ENCODE results near the gene DVL3. TPM values are rescaled to one million over a fixed set of nuclear protein-coding genes. Genes with fewer than 3 reads are reported as not detected.

The DVL3 gene
- total RNA-seq, 4 donors from 2014 or later = 54.1 to 174 (median 65.7) TPM

DNA sequence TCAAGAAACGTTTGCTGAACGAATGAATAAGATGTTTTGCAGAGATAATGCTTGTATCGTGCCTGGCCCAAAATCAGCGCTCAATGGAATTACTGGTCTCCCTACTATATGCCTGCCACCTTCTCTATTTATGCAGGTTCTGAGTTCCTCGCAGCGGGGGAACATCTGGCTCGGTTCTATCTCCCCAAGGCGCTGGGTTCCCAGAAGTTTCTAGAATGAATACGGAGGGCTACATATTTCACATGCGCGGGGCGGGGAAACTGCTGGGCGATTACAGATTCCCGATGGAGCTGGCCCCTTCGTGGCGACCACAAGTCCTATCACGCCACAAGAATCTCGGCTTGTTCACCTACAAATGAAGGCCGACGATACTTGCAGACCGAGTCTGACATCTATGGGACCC lies 20.4 kb upstream of the DVL3 start:
- H3K27ac ChIP-seq = peak overlapping the region; percentile 79 to 95 (median 89)
- intact Hi-C loops (cut with DNase I; ENCODE audit: low total_unique reads) (loop anchor here (10.0 kb wide), 1 partner anchor 50 kb away; the partner anchor contains the start of gene ABCF3), in situ Hi-C loops (cut with MboI; ENCODE audit: low pct_ligation_motif_present in 1 of 4, low pct_unique_long_range_greater_than_20kb in 1 of 4, low sequenced_read_pairs in 3 of 4) (loop anchor here in 2 of 4 donors (25.0 kb wide), 2 partner anchors 103 to 247 kb away; partner anchors contain the start of genes ALG3 (in 1 of the 2), EEF1AKMT4 (in 1 of the 2), PARL (in 1 of the 2) and VWA5B2 (in 1 of the 2))
- DNase-seq = no peak
- no peaks in the 10 kb centered on the region for H3K9me3 ChIP-seq
- peaks cover 0 to 3% (median 0%) of the 10 kb centered on the region in 4 donors for H3K36me3 ChIP-seq
- H3K4me1 ChIP-seq = peaks cover 0 to 20% (median 17%) of the 10 kb centered on the region in 4 donors
- TF ChIP-seq POLR2AphosphoS5 (IDR thresholded peaks at IDR 0.05) (no peak), CTCF (IDR thresholded peaks at IDR 0.05) (no peak), EP300 (IDR thresholded peaks at IDR 0.05; ENCODE audit: low read depth) (no peak), POLR2A (IDR thresholded peaks at IDR 0.05) (no peak)
- H3K4me3 ChIP-seq = peak overlapping the region; percentile 53 to 90 (median 76)
- H3K27me3 ChIP-seq = no peaks in the 10 kb centered on the region
- WGBS, 2 donors (ENCODE audit: low coverage in 1 of 2) = 0% methylated on average over 2 to 21 of the region's 21 CpGs

- Histone ChIP-seq H3K9me3 (no peaks in the 10 kb centered on the region), H3K4me1 (peaks cover 0 to 20% (median 17%) of the 10 kb centered on the region in 4 donors), H3K4me3 (peak within 1 kb of the TSS; percentile 53 to 90 (median 76)), H3K36me3 (peaks cover 0 to 6% (median 2%) of the 10 kb centered on the region in 4 donors), H3K27ac (peak within 1 kb of the TSS; percentile 79 to 95 (median 89)), H3K27me3 (no peaks in the 10 kb centered on the region)
- peak; percentile 94 for DNase-seq
- in situ Hi-C loops (cut with MboI; ENCODE audit: low pct_ligation_motif_present in 1 of 4, low pct_unique_long_range_greater_than_20kb in 1 of 4, low sequenced_read_pairs in 3 of 4) = loop anchor here in 2 of 4 donors (25.0 kb wide), 2 partner anchors 102 to 248 kb away; partner anchors contain the start of genes ALG3 (in 1 of the 2), EEF1AKMT4 (in 1 of the 2), PARL (in 1 of the 2) and VWA5B2 (in 1 of the 2)
- intact Hi-C loops (cut with DNase I; ENCODE audit: low total_unique reads) = loop anchor here (10.0 kb wide), 1 partner anchor 49 kb away; the partner anchor contains the start of gene ABCF3
- 0 to 1% methylated on average over 17 to 53 of the region's 56 CpGs for WGBS, 2 donors (ENCODE audit: low coverage in 1 of 2)
- TF ChIP-seq EP300 (IDR thresholded peaks at IDR 0.05; ENCODE audit: low read depth) (no peak), CTCF (IDR thresholded peaks at IDR 0.05) (peak in 4 of 5 experiments; percentile 9 to 35 (median 24)), POLR2A (IDR thresholded peaks at IDR 0.05) (peak; percentile 77), POLR2AphosphoS5 (IDR thresholded peaks at IDR 0.05) (peak; percentile 87 to 92 (median 89))
These were observed 19.8 kb upstream of the DVL3 start, which contains the start of gene EIF2B5 for GRCh38 chr3:184135149-184135910. Gene EIF2B5 (plus strand): TSS chr3:184135358. CDS start chr3:184135386, 28 bp downstream.

GRCh38 chr3:184135911-184136260 lies 19.3 kb upstream of the DVL3 start:
- Histone ChIP-seq H3K9me3 (no peaks in the 10 kb centered on the region), H3K36me3 (peaks cover 0 to 9% (median 3%) of the 10 kb centered on the region in 4 donors), H3K27ac (peak overlapping the region; percentile 79 to 95 (median 89)), H3K27me3 (no peaks in the 10 kb centered on the region), H3K4me1 (peaks cover 0 to 20% (median 17%) of the 10 kb centered on the region in 4 donors), H3K4me3 (peak overlapping the region; percentile 53 to 90 (median 76))
- TF ChIP-seq CTCF (IDR thresholded peaks at IDR 0.05) = no peak
- TF ChIP-seq POLR2A (IDR thresholded peaks at IDR 0.05) = no peak
- no peak for TF ChIP-seq POLR2AphosphoS5 (IDR thresholded peaks at IDR 0.05)
- no peak for TF ChIP-seq EP300 (IDR thresholded peaks at IDR 0.05; ENCODE audit: low read depth)
- intact Hi-C loops (cut with DNase I; ENCODE audit: low total_unique reads) (loop anchor here (10.0 kb wide), 1 partner anchor 49 kb away; the partner anchor contains the start of gene ABCF3), in situ Hi-C loops (cut with MboI; ENCODE audit: low pct_ligation_motif_present in 1 of 4, low pct_unique_long_range_greater_than_20kb in 1 of 4, low sequenced_read_pairs in 3 of 4) (loop anchor here in 2 of 4 donors (25.0 kb wide), 2 partner anchors 101 to 249 kb away; partner anchors contain the start of genes ALG3 (in 1 of the 2), EEF1AKMT4 (in 1 of the 2), PARL (in 1 of the 2) and VWA5B2 (in 1 of the 2))
- 0% methylated on average over 7 to 9 of the region's 9 CpGs for WGBS, 2 donors (ENCODE audit: low coverage in 1 of 2)
- DNase-seq = no peak

- peaks cover 0 to 43% (median 15%) of the 10 kb centered on the region in 4 donors for H3K36me3 ChIP-seq
- WGBS, 2 donors (ENCODE audit: low coverage in 1 of 2) = 89 to 97% methylated on average over 5 to 10 of the region's 10 CpGs
- intact Hi-C loops (cut with DNase I; ENCODE audit: low total_unique reads) = loop anchor here (10.0 kb wide), 1 partner anchor 94 kb away; no protein-coding TSS in a partner anchor
- DNase-seq = no peak
- no peak overlapping the region for H3K27ac ChIP-seq
- peaks cover 0 to 22% (median 15%) of the 10 kb centered on the region in 4 donors for H3K4me1 ChIP-seq
- no peaks in the 10 kb centered on the region for H3K27me3 ChIP-seq
- H3K9me3 ChIP-seq = no peaks in the 10 kb centered on the region
- TF ChIP-seq POLR2A (IDR thresholded peaks at IDR 0.05) = no peak
- no peak for TF ChIP-seq CTCF (IDR thresholded peaks at IDR 0.05)
- no peak for TF ChIP-seq EP300 (IDR thresholded peaks at IDR 0.05; ENCODE audit: low read depth)
- TF ChIP-seq POLR2AphosphoS5 (IDR thresholded peaks at IDR 0.05) = no peak
- no peak overlapping the region for H3K4me3 ChIP-seq
- in situ Hi-C loops (cut with MboI; ENCODE audit: low pct_ligation_motif_present in 1 of 4, low pct_unique_long_range_greater_than_20kb in 1 of 4, low sequenced_read_pairs in 3 of 4) = loop anchor here in 2 of 4 donors (25.0 kb wide), 2 partner anchors 97 to 253 kb away; partner anchors contain the start of genes ALG3 (in 1 of the 2), EEF1AKMT4 (in 1 of the 2), PARL (in 1 of the 2) and VWA5B2 (in 1 of the 2)
These were observed 14.7 kb upstream of the DVL3 start for GRCh38 chr3:184140436-184140835.
